Adrenal gland (tissue), 12 donors: ENCODE results near the gene NNMT. TPM values are rescaled to one million over a fixed set of nuclear protein-coding genes. Genes with fewer than 3 reads are reported as not detected.

Experiments used
- DNase-seq, 7 donors: peaks; one replicate each; pipeline ENCODE4 v3.0.0-alpha.2; 2019 to 2020
- H3K27ac ChIP-seq, 5 donors: fragments of 200-600 bp; sonication (generic) in 4 of 5; 1 replicate in 3 of 5; 2 replicates in 2 of 5; pipeline versions ENCODE4 v1.5.1 to v1.8.0; 2016 to 2020; ENCODE audit warnings: mild to moderate bottlenecking in 1 of 5
- H3K27me3 ChIP-seq: fragments of 200-600 bp; 2 replicates; pipeline ENCODE4 v1.8.0; 2021
- H3K36me3 ChIP-seq, 2 donors: fragments of 200-600 bp; replicated peaks in 1 of 2; 1 replicate in 1 of 2; 2 replicates in 1 of 2; pipeline versions ENCODE4 v1.5.1 to v1.8.0; 2018 to 2022
- H3K4me1 ChIP-seq, 2 donors: fragments of 200-600 bp; replicated peaks in 1 of 2; 1 replicate in 1 of 2; 2 replicates in 1 of 2; pipeline versions ENCODE4 v1.5.1 to v1.8.0; 2018 to 2021
- H3K4me3 ChIP-seq, 4 donors: fragments of 200-600 bp; sonication (generic) in 3 of 4; one replicate each; pipeline ENCODE4 v1.5.1; 2016 to 2018
- H3K9me3 ChIP-seq, 3 donors: fragments of 200-600 bp; sonication (generic) in 1 of 3; replicated peaks in 1 of 3; 1 replicate in 2 of 3; 2 replicates in 1 of 3; pipeline versions ENCODE4 v1.5.1 to v1.8.0; 2016 to 2021
- CTCF ChIP-seq, 6 experiments: fragments of 450-650 bp in 4 of 6; fragments of 200-600 bp in 2 of 6; sonication (generic) in 1 of 6; IDR thresholded peaks; 1 replicate in 5 of 6; 2 replicates in 1 of 6; pipeline versions ENCODE4 v1.5.1 to v1.8.0; 2016 to 2021; ENCODE audit warnings: antibody characterized with exemption in 6 of 6, mild to moderate bottlenecking in 2 of 6, moderate library complexity in 1 of 6
- POLR2A ChIP-seq, 2 donors: fragments of 450-650 bp; IDR thresholded peaks; one replicate each; pipeline ENCODE4 v1.6.1; 2017; ENCODE audit warnings: antibody characterized with exemption in 2 of 2, mild to moderate bottlenecking in 2 of 2, moderate library complexity in 1 of 2
- WGBS, 4 donors: extraction: QIAGEN DNeasy Blood & Tissue Kit in 2 of 4; methylation state at CpG; one replicate each; pipeline versions ENCODE4 v1.1.5 to v1.1.7; 2013 to 2017; 5-methylcytosine and 5-hydroxymethylcytosine counted together
- intact Hi-C, 2 donors: fragments of 100-400 bp; cut with DNase I; formaldehyde crosslinking; loops; one replicate each; pipeline versions ENCODE4 v1.14.1 to v1.15.0; 2022 to 2023
- polyA plus RNA-seq, 3 donors: library from polyadenylated mRNA; stranded (reverse); fragments of 200-250 nt in 2 of 3; fragments of 350-450 nt in 1 of 3; fragmentation: Illumina TruSeq in 1 of 3; extraction: RNeasy Lipid Tissue Mini Kit (QIAGEN cat#74804) in 1 of 3; gene quantifications; one replicate each; pipeline ENCODE4 v1.2.3, GENCODE V29; 2013 to 2014
- total RNA-seq, 9 donors: library from RNA; depleted of rRNA in 4 of 9; stranded (reverse); fragments of >200 nt in 4 of 9; fragments of 120-200 nt in 1 of 9; fragmentation: NEBNext Ultra II Directional in 1 of 9; extraction: Animal tissue kit (Norgen Biotek cat#: 25700) in 1 of 9; gene quantifications; one replicate each; pipeline versions ENCODE4 v1.1.0 to v1.2.4, GENCODE V29; 2013 to 2023
- donor health status: healthy with polysubstance abuse.
- donor health status: Bipolar disorder and iron deficiency.
- donor health status: DM: yes; HTN: yes; CAD: no.
- donor health status: DM: no; HTN: no; CAD: no.
- donor health status: DM: no; HTN: no; CAD: no.
- donor health status: DM: yes; HTN: yes; CAD: no.

Gene NNMT
- total and polyA plus RNA-seq, 12 donors, result 0.94 to 354 (median 77.4) TPM

- Histone ChIP-seq H3K9me3 (no peaks in the 10 kb centered on the region), H3K4me1 (peaks cover 0 to 8% of the 10 kb centered on the region in 2 donors), H3K27me3 (no peaks in the 10 kb centered on the region), H3K27ac (peak overlapping the region in 3 of 5 donors; percentile 46 to 86 (median 73)), H3K36me3 (no peaks in the 10 kb centered on the region), H3K4me3 (peak overlapping the region in 1 of 4 donors; percentile 35)
- TF ChIP-seq POLR2A (IDR thresholded peaks at IDR 0.05) (no peak), CTCF (IDR thresholded peaks at IDR 0.05) (no peak)
- WGBS, 4 donors, result 81 to 85% (median 83%) methylated on average over 7 to 8 of the region's 8 CpGs
- no peak for DNase-seq
- intact Hi-C loops, result no loop called here
These were observed 1.9 kb downstream of the NNMT start for GRCh38 chr11:114297806-114298709.

- no peaks in the 10 kb centered on the region for H3K9me3 ChIP-seq
- H3K27ac ChIP-seq, result peak overlapping the region in 1 of 5 donors; percentile 73
- intact Hi-C loops, result no loop called here
- no peak for TF ChIP-seq POLR2A (IDR thresholded peaks at IDR 0.05)
- TF ChIP-seq CTCF (IDR thresholded peaks at IDR 0.05), result no peak
- no peaks in the 10 kb centered on the region for H3K27me3 ChIP-seq
- H3K4me1 ChIP-seq, result peaks cover 0 to 6% of the 10 kb centered on the region in 2 donors
- no peak for DNase-seq
- H3K36me3 ChIP-seq, result no peaks in the 10 kb centered on the region
- 77 to 83% (median 81%) methylated on average over 2 of the region's 2 CpGs for whole genome bisulfite sequencing, 4 donors
- peak overlapping the region in 1 of 4 donors; percentile 35 for H3K4me3 ChIP-seq
These were observed 2.5 kb downstream of the NNMT start for GRCh38 chr11:114298710-114299109.

GRCh38 chr11:114301088-114301487, 4.9 kb downstream of the NNMT start:
- peak overlapping the region in 1 of 4 donors; percentile 35 for H3K4me3 ChIP-seq
- WGBS, 4 donors, result 69 to 83% (median 78%) methylated on average over 4 of the region's 4 CpGs
- H3K36me3 ChIP-seq, result no peaks in the 10 kb centered on the region
- no peak overlapping the region for H3K27ac ChIP-seq
- no peaks in the 10 kb centered on the region for H3K4me1 ChIP-seq
- no peak for TF ChIP-seq CTCF (IDR thresholded peaks at IDR 0.05)
- no peak for TF ChIP-seq POLR2A (IDR thresholded peaks at IDR 0.05)
- H3K27me3 ChIP-seq, result no peaks in the 10 kb centered on the region
- no peaks in the 10 kb centered on the region for H3K9me3 ChIP-seq
- intact Hi-C loops, result no loop called here
- no peak for DNase-seq

GRCh38 chr11:114301927-114302326, 5.7 kb downstream of the NNMT start:
- TF ChIP-seq CTCF (IDR thresholded peaks at IDR 0.05) (no peak), POLR2A (IDR thresholded peaks at IDR 0.05) (no peak)
- no peaks in the 10 kb centered on the region for H3K9me3 ChIP-seq
- H3K36me3 ChIP-seq, result no peaks in the 10 kb centered on the region
- H3K4me1 ChIP-seq, result no peaks in the 10 kb centered on the region
- H3K27me3 ChIP-seq, result no peaks in the 10 kb centered on the region
- no peak for DNase-seq
- no peak overlapping the region for H3K27ac ChIP-seq
- H3K4me3 ChIP-seq, result no peak overlapping the region
- intact Hi-C loops, result no loop called here
